HG03378 (cell line): ENCODE data around the gene LHFPL2.
"Not testable (repeated sequence)": the region's sequence is repeated elsewhere in the genome, so short reads cannot be mapped to it uniquely, and the experiment has no call there.

Experiments used
- ATAC-seq: cut with Tn5 transposase; IDR thresholded peaks from one replicate; pipeline ENCODE4 v1.9.1; 2021; ENCODE audit warnings: mild to moderate bottlenecking, moderate library complexity; ENCODE audit not compliant: unreplicated experiment

The LHFPL2 gene

DNA sequence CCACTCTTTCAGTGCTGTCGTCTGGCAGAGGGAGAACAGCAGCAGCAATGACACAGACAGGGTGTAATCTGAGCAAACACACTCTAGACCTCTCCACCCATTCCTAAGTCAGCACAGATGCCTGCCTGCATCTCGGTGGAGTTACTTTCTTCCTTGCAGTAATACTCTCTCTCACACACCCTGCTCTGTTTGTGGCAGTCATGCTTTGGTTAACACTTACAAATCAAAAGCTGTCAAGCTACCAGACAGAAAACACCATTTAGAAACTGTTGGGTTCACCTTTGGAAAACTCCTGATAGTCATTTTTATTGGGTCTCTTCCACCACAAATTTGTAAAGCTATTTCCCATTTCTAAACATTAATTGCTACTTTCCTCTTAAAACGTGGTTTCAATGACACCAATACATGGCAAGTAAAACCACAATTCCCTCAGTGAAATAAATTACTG, 27.3 kb downstream of the LHFPL2 start:
- no peak for ATAC-seq

DNA sequence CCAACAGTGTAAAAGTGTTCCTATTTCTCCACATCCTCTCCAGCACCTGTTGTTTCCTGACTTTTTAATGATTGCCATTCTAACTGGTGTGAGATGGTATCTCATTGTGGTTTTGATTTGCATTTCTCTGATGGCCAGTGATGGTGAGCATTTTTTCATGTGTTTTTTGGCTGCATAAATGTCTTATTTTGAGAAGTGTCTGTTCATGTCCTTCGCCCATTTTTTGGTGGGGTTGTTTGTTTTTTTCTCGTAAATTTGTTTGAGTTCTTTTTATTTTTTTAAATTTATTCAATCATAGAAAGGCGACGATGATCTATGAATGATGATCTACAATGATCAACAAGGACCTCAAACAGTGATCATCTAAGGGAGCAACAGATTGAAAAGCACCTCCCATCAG, 28.5 kb downstream of the LHFPL2 start:
- not testable (repeated sequence) for ATAC-seq

GRCh38 chr5:78618303-78618702, 30.3 kb downstream of the LHFPL2 start:
- ATAC-seq, result no peak

DNA sequence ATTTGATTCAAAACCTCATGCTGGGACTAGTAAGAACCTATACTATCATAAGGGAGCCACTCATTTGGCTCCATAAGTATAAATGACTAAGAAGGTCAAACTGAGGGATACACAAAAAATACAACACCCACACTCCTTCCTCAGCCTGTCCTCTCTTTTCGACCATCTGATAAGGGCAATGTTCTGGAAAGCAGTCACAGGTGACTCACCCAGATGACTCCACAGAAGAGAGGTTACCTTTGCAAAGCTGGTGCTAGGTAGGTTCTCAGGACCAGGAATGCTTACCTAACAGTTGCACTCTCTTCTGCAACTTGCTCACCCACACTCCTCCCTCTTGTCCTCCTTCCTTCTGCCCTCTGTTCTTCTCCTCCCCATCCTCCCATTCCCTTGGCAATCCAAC, 32.9 kb downstream of the LHFPL2 start:
- ATAC-seq, result no peak

- no peak for ATAC-seq
These were observed 33.8 kb downstream of the LHFPL2 start for GRCh38 chr5:78614816-78615215.

GRCh38 chr5:78613756-78614155, 34.8 kb downstream of the LHFPL2 start:
- no peak for ATAC-seq

DNA sequence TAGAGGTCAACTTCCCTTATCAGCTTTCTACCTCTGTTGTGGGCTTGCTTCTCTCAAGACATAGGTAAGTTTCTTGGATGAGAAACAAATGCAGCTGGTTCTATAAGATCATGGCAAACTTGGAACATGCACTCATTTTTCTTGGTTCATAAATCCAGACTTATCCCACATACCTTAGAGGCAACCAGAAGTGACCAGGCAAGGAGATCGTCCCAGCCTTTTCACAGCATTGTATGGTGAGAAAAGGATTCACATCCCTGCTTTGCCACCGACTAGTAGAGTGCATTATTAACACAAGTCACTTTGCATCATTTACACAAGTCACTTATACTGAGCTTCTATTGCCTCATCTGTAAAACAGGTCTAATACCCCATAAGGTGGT, 35.4 kb downstream of the LHFPL2 start:
- ATAC-seq, result no peak

- ATAC-seq, result no peak
These were observed 36.1 kb downstream of the LHFPL2 start for GRCh38 chr5:78612227-78613150.

GRCh38 chr5:78611126-78611605, 37.4 kb downstream of the LHFPL2 start:
- no peak for ATAC-seq

- no peak for ATAC-seq
These were observed 37.9 kb downstream of the LHFPL2 start for GRCh38 chr5:78610636-78611035.

GRCh38 chr5:78610163-78610583, 38.4 kb downstream of the LHFPL2 start:
- no peak for ATAC-seq

GRCh38 chr5:78607864-78608263, 40.7 kb downstream of the LHFPL2 start:
- ATAC-seq, result no peak

DNA sequence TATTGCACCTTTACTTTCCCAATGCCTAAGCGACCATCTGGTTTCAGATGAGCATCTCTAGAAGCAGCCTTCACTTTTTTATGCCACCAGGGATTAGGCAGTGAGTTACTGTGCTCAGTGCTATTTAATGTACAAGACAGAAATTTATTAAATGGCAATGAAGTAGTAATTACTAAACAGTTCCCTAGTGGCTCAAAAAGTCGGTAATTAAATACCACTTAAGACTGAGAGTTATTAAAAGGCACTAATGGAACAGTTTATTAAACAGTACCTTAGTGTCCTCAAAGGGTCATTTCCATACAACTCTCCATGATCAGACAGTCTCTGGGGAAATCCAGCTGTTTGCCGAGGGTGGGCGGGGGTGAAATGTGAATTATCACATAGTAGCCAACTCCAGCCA, 42.3 kb downstream of the LHFPL2 start:
- ATAC-seq, result no peak

- no peak for ATAC-seq
These were observed 43.0 kb downstream of the LHFPL2 start for GRCh38 chr5:78605611-78606010.

DNA sequence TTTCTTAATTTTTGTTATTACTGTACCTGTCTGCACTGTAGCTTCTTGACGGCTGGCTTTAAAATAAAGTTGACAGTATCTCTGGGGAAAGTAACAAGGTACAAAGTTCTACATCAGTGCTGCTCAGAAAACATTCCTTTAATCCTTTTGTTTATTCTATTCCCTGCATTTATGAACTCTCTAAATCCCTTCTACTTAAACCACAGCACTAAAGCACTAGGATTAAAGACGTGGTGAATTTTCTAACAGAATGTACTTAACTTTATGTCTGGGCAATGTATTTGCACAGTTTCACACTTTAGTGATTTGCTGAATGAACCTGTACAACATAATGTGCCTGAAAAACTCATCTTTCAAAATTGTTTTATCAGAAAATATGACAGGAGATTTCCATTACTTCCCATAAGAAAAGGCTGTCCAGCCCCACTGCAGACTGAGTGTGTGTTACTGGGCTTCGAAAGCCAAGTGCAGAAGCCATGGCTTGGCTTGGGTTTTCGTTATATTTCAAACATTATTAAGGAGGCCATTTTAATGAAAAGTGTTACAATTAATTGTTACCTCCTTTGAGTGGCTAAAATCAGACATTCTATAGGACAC, 43.8 kb downstream of the LHFPL2 start:
- ATAC-seq, result no peak

DNA sequence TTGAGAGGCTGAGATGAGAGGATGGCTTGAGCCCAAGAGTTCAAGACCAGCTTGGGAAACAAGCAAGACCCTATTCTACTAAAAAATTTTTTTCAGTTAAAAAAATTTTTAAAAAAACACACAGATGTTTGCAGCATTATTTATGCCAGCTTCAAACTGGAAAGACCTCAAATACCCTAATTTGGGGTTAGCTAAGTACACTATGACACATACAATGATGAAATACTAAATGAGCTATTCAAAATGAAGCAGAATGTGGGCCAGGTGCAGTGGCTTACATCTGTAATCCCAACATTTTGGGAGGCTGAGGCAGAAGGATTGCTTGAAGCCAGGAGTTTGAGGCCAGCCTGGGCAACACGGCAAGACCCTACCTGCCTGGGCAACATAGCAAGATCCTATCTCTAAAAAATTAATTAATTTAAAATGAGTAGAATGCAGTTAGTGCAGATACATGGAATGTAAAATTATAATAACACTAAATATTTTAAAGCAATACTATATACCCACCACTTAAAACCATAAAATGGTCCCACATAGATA, 44.9 kb downstream of the LHFPL2 start:
- ATAC-seq, result no peak

- no peak for ATAC-seq
These were observed 46.2 kb downstream of the LHFPL2 start for GRCh38 chr5:78602400-78602799.

- ATAC-seq, result no peak
These were observed 46.8 kb downstream of the LHFPL2 start for GRCh38 chr5:78601559-78602314.

DNA sequence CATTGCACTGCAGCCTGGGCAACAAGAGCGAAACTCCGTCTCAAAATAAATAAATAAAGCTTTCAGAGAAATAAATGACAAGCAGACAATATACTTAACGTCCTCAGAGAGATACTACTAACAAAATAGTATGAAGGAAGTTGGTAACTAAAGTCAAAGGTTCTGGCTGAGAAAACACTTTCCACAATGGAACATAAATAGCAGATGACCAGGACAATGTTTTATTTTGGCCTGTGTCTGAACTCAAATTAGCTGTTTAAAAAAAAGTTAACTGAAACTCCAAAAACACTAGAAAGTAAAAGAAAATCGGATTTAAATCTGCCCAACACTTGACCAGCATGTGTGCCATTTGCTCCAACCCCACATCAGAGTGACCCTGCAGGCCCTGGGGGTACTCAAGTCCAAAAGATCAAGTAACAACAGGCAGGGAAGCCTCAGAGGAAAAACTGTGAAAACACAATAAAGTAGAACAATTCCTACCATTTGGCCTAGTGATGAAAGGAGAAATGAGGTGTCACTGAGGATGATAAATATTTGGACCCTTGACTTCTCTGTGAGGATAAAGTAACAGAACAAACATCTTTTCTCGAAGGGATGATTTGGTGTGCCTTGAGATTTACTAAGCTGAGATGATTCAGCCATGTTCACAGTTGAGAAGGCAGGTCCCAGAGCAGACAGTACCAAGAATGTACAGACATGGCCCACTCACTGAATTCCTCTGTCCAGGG, 47.7 kb downstream of the LHFPL2 start:
- no peak for ATAC-seq

- no peak for ATAC-seq
These were observed 49.6 kb downstream of the LHFPL2 start for GRCh38 chr5:78598973-78599372.
